GM12872 (cell line): ENCODE results near the gene DDC.

Experiments
- TF ChIP-seq, protein P1 (sequence below): IDR thresholded peaks from 3 replicates; pipeline ENCODE4 v1.5.1; 2011; ENCODE audit warnings: low read depth, mild to moderate bottlenecking, low read length, moderate library complexity; ENCODE audit not compliant: insufficient read depth

DDC gene

DNA sequence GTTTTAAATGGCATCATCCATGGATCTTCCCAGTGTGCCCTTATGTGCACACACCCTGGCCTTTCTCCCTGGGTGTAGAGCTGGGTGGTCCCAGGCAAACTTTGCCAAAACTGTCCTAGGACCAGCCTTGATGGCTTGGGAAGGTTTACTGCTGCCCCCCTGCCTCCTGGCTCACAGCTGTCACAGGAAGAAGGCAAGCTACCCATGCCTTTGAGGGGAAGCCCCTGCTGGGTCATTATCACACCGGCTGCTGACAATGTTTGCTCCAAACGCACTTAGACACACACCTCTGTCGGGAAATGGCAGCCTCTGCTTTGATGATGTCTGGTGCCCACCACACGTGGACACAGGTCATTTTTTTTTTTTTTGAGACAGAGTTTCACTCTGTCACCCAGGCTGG lies 89.9 kb downstream of the DDC start:
- TF ChIP-seq, protein P1, sequence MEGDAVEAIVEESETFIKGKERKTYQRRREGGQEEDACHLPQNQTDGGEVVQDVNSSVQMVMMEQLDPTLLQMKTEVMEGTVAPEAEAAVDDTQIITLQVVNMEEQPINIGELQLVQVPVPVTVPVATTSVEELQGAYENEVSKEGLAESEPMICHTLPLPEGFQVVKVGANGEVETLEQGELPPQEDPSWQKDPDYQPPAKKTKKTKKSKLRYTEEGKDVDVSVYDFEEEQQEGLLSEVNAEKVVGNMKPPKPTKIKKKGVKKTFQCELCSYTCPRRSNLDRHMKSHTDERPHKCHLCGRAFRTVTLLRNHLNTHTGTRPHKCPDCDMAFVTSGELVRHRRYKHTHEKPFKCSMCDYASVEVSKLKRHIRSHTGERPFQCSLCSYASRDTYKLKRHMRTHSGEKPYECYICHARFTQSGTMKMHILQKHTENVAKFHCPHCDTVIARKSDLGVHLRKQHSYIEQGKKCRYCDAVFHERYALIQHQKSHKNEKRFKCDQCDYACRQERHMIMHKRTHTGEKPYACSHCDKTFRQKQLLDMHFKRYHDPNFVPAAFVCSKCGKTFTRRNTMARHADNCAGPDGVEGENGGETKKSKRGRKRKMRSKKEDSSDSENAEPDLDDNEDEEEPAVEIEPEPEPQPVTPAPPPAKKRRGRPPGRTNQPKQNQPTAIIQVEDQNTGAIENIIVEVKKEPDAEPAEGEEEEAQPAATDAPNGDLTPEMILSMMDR: no peak

DNA sequence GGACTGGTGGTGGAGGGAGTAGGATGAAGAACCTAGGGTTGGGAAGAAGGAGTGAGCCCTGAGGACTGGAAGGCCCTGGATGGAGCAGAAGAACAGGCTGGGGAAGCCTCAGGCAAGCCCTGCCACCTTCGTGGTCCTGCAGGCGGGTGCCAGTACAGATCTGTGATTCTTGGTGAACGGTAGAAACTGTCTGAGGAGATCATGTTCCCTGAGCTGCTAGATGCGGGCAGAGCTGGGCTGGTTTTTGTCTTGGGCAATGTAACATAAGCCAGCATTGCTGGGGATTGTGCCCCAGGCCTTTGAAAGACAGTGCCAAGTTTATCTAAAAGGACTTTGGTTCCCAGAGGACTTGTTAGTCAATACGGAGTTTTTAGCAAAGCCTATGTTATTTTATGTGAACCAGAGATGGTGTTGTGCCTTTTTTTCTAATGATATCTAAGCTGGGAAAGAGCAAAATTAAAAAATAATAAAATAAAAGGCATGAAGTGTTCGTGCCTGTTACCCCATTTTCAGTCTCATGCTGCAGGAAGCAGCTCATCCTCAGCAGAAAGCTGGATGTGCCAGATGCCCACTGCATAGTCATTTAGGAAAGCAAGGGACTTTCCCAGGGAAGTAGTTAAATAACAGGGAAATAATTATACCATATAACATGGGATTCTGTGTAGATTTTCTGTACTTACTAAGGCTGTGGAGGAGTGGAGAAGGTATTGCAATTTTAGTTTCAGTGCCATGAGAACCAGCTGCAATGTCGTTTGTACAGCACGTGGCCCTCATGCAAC lies 90.6 kb downstream of the DDC start:
- TF ChIP-seq, protein P1: no peak

DNA sequence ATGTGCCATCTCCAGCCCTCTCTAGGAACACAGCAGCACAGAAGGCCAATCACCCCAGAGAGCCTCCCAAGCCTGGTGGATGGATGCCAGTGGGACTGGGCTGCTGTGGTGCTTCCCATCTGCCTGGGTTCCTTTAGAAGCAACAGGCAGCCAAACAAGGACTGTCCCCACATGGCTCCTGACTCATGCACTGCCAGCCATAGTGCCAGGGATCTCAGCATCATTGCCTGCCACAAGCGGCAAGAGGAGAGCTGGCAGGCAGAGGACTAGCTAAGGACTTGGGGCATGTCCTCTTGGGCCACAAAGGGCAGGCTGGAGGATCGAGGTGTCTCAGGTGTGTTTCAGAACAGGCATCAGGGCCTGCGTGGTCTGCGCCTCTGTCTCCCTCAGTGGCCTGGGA lies 91.7 kb downstream of the DDC start:
- TF ChIP-seq, protein P1: no peak

DNA sequence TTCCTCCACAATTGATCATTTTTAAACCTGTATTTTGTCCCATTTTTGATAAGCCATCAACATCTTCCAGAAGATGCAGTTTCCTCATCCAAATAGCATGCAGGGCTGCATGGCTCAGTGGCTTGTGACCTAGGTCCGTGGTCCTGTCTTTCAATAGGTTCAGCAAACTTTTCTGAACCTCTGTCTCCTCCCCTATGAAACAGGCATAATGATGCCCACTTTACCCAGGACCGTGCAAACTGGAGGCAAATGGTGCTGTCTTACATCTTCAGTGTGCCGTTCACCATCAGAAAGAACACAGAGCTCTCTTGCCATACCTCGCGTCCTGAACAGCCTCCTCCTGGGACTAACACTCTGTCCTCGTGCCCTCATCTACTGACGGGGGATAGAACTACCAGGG lies 92.8 kb downstream of the DDC start:
- TF ChIP-seq, protein P1: no peak

DNA sequence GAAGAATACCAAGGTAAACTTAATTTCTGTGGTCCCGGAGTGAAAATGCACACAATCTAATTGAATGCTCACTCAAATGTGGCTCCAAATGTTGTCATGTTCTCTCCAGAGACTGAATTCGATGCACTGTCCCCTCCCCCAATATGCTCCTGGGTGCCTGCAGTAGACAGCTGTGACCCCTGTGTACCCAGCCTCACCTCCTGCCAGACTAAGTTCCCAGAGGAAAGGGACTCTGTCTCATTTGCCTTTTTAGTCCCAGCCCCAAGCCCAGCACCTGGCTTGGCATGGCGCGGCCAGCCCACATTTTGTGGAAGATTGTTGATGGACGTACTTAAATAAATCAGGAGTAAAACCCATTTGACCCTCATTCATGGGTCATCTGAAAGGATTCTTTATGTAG lies 93.2 kb downstream of the DDC start:
- TF ChIP-seq, protein P1: no peak

DNA sequence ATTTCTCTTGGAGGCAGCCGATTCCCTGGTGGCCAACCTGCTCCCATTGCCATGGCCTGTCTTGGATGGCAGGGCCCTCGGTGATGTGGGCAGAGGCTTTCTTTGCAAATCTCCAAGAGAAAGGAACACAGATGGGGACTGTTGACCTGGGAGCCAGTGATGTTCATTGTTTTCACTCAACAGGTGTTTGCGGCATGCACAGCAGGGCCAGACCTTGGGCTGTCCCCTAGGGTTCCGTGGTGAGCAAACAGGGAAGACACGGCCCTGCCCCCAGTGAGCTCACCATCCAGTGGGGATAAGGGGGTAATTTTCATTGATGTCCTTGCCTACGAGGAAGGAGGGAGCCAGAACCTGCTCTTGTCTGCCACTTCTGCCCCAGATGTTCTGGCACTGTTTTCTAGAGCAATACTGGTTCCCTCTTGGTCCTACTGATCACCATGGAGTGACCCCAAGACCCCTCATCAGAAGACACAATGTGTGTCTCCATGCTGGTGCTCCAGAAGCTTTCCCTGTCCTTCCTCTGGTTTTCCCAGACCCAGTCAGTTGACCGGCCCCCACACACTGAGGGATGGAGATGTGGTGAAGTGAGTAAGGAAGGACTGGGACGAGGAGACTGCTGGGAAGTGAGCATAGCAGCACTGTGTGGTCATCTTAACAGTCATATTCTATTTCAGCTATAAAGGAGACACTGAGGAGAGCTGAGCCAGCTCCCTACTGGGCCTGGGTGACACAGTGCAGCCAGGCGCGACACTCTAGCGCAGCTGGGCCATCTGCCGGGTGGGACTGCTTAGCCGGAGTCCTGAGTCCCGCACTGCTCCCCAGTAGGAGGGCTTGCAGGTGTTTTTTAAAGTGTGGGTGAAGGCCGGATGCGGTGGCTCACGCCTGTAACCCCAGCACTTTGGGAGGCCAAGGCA lies 94.7 kb downstream of the DDC start:
- TF ChIP-seq, protein P1: no peak

DNA sequence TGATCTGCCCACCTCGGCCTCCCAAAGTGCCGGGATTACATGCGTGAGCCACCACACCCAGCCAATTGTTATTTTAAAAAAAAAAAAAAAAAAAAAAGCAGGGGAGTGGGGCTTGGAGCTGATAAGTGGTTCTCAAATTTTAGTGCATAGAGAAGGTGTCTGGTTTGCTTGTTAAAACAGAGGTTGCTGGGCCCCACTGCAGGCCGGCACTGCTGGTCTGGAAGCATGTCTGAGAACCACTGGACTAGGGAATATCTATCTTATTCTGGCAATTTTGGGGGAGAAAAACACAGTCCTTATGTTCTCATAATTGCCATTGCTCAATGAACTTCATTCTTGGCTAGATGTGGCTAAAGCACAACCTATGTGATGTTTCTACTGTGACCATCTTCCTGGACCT lies 96.0 kb downstream of the DDC start:
- TF ChIP-seq, protein P1: no peak
